ENCODE data around the gene BUD31.

Gene BUD31

GRCh38 chr7:99437946-99438572 is 29.3 kb downstream of the BUD31 start:
- no peak for DNase-seq

- peak; percentile 98 for DNase-seq
Measured at GRCh38 chr7:99438573-99439480, 30.1 kb downstream of the BUD31 start, which contains the start of the genes CPSF4 and PTCD1. TSS of gene CPSF4 (plus strand) at chr7:99438943. CDS start at chr7:99439083, 140 bp downstream. TSS of gene PTCD1 (minus strand) at chr7:99438798. CDS start at chr7:99435242, 3,556 bp downstream.

- DNase-seq, result no peak
Measured at GRCh38 chr7:99440195-99440594, 31.4 kb downstream of the BUD31 start.

- DNase-seq, result no peak
Measured at GRCh38 chr7:99446096-99446495, 37.3 kb downstream of the BUD31 start.

- DNase-seq, result no peak
Measured at GRCh38 chr7:99447943-99448342, 39.2 kb downstream of the BUD31 start.

GRCh38 chr7:99448855-99449254 is 40.1 kb downstream of the BUD31 start:
- no peak for DNase-seq

GRCh38 chr7:99449326-99449725 is 40.6 kb downstream of the BUD31 start:
- no peak for DNase-seq

- no peak for DNase-seq
Measured at GRCh38 chr7:99451936-99452335, 43.2 kb downstream of the BUD31 start.

- DNase-seq, result no peak
Measured at GRCh38 chr7:99452541-99452940, 43.8 kb downstream of the BUD31 start.

GRCh38 chr7:99453105-99453504 is 44.3 kb downstream of the BUD31 start:
- no peak for DNase-seq

- no peak for DNase-seq
Measured at GRCh38 chr7:99455874-99456273, 47.1 kb downstream of the BUD31 start.

- DNase-seq, result no peak
Measured at GRCh38 chr7:99456288-99456687, 47.5 kb downstream of the BUD31 start.

- no peak for DNase-seq
Measured at GRCh38 chr7:99457050-99457649, 48.4 kb downstream of the BUD31 start.

- DNase-seq, result no peak
Measured at GRCh38 chr7:99457650-99458493, 49.1 kb downstream of the BUD31 start.

GRCh38 chr7:99459087-99459486 is 50.3 kb downstream of the BUD31 start:
- DNase-seq, result no peak

GRCh38 chr7:99460651-99461050 is 51.9 kb downstream of the BUD31 start:
- DNase-seq, result no peak

- DNase-seq, result no peak
Measured at GRCh38 chr7:99461221-99461620, 52.5 kb downstream of the BUD31 start.

- DNase-seq, result no peak
Measured at GRCh38 chr7:99465421-99465768, 56.6 kb downstream of the BUD31 start.

- no peak for DNase-seq
Measured at GRCh38 chr7:99468336-99468918, 59.7 kb downstream of the BUD31 start.
